GM21367 (cell line): Measurements from ENCODE around the gene FAM221A.
"Not testable (repeated sequence)": the region's sequence is repeated elsewhere in the genome, so short reads cannot be mapped to it uniquely, and the experiment has no call there.

Experiments
- ATAC-seq: cut with Tn5 transposase; IDR thresholded peaks from one replicate; pipeline ENCODE4 v1.9.1; 2021; ENCODE audit not compliant: unreplicated experiment

FAM221A gene

DNA sequence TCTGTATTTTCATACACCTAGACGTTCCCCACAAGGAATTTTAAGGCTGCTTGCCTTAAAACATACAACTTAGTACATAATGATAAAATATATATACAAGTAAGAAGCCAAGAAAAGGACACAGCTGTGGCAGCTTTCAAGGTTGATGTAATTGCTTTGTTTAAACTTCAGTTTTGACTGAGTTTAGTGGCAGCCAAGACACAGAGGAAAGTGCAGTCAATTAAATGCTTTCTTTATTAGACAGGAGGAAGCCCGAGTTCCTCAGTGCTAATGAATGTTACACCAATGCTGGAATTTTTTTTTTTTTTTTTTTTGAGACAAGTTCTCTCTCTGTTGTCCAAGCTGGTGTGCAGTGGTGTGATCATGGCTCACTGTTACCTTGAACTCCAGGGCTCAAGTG lies 18.8 kb downstream of the FAM221A start:
- no peak for ATAC-seq

DNA sequence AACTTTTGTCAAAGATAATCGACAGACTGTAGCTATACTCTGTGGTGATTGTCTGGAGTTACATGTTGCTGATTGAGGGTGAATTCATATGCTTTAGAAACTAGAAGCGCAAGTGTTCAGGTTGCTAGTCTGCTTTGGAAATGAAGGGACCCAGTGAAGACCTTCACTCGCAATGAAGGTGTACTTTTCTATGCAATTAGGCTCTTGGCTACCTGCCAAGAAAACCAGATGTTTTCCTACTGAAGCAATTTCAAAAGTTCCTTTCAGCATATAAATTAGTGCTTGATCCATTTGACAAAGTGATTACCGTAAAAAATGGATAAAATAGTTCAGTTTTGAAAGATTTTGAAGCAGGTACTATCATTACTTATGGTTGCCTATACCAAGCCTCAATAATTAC lies 20.0 kb downstream of the FAM221A start:
- no peak for ATAC-seq

DNA sequence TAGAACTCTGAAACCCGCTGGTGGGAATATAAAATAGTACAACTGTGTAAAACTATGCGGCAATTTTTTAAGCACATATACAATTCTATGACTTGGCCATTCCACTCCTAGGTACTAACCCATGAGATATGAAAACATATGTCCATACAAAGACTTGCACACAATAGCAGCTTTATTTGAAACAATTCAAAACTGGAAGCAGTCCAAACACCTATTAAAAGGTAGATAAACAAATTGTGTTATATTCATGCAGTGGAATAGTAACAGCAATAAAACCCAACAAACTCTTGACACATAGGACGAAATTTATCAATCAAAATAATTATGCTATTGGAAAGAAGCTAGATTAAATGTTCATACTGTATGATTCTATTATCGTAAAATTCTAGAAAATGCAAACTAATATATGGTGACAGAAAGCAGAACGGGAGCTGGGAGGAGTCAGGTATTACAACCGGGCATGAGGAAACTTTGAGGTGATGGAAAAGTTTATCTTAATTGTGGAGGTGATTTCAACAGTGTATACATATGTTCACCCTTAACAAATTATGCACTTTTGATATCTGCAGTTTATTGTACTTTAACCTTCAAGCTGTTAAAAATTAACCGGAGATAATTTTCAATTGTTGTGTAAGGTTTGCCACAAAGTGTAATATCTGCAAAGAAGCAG lies 29.2 kb downstream of the FAM221A start:
- no peak for ATAC-seq

DNA sequence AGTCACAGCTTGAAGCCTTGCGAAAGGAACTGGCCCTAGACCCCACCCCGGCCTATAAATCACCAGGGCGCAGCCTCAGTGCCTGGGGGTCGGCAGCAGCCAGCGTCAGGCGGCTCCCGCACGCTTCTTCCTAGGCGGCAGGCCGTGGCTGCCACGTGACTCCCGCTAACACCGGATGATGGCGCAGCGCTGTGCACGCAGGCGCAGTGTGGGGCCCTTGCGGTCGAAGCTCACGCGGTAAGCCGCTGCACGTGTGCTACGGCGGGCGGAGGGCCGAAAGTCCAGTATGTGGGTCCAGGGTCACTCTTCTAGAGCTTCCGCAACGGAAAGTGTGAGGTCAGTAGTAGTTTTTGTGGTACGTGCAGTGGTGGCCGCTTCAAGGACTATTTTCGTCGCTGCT lies 30.0 kb downstream of the FAM221A start, which contains the start of gene STK31:
Gene STK31, plus strand, starts transcription at position 220 of the 400 bp plus-strand sequence. Its CDS starts 67 bp downstream, at position 287.
- ATAC-seq, result no peak

DNA sequence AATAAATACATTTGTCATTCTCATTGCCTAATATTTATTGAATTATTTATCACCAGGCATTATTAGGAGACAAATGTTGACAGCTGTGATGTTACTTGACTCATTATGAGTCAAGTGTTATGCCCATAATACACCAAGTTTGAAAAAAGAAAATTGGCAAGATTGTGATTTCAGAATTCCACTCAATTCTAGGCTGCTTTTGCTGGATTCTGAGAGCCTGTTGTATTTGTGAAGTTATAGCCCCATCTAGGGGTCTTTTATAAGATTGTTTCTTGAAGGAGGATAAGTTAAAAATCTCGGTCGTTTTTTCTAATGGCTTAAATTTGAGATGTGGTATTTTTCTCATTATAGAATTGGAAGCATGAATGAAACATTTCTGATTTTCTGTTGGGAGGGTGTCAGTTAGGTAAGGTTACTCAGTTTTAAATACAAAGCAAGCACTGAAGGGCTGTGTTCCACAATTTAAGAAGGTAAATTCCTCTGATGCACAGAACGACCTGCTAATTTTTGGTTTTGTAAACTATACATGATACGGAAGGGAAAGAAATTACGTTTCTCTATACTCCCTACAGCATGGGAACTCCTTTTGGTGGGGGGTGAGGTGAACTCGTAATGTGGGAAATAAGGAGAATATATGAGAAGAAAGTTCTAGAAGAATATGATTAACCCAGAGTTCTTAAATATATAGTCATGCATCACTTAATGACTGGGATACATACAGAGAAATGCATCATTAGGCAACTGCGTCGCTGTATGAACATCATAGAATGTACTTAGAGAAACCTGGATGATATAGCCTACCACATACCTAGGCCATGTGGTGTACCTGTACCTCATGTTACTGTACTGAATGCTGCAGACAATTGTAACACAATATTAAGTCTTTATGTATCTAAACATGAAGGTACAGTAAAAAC lies 32.6 kb downstream of the FAM221A start:
- ATAC-seq, result no peak

DNA sequence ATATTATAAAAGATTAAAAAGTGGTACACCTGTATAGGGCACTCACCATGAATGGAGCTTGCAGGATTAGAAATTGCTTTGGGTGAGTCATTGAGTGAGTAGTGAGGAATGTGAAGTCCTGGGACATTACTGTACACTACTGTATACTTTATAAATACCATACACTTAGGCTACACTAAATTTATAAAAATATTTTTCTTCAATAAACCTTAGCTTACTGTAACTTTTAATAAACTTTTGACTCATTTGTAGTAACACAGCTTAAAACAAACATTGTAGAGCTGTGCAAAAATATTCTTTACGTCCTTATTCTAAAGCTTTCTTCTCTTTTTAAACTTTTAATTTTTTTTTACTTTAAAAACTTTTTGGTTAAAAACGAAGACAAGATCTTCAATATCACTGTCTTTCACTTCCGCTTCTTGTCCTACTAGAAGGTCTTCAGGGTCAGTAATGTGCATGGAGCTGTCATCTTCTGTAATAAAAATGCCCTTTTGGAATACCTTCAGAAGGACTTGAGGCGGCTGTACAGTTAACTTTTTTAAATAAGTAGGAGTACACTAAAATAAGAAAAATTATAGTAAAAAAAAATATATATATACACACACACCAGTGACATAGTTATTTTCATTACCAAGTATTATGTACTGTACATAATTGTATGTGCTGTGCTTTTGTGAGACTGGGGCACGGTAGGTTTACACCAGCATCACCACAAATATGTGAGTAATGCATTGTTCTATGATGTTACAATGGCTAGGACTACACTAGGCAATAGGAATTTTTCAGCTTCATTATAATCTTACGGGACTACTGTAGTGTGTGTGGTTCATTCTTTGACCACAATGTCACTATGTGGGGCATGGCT lies 33.5 kb downstream of the FAM221A start:
- no peak for ATAC-seq

DNA sequence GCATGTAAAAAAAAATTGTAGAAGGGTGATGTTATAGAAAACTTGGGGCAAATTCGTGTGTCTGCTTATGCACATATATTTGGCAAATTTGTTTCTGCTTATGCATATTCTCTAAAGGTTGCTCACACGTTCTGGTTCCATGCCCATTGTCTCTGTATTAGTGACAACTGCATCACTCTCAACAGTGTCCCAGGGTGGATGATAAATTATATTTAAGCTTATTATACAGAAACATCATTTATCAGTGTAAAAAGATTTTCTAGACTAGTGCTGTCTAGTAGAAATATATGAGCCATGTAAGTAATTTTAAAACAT lies 34.1 kb downstream of the FAM221A start:
- no peak for ATAC-seq

DNA sequence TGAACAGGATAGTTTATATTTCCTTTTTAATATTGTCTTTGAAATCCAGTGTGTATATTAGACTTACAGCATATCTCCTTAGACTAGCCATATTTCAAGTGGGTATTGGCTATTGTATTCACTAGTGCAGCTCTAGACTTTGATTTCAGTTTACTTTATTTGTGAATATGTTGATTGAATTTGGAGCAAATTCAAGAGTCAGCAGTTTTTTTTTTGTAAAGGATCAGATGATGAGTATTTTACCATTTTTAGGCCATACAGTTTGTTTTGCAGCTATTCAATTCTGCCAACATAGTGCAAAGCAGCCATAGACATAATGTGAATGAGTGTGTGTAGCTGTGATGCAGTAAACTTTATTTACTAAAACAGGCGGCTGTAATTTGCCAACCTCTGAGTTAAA lies 34.6 kb downstream of the FAM221A start:
- no peak for ATAC-seq

DNA sequence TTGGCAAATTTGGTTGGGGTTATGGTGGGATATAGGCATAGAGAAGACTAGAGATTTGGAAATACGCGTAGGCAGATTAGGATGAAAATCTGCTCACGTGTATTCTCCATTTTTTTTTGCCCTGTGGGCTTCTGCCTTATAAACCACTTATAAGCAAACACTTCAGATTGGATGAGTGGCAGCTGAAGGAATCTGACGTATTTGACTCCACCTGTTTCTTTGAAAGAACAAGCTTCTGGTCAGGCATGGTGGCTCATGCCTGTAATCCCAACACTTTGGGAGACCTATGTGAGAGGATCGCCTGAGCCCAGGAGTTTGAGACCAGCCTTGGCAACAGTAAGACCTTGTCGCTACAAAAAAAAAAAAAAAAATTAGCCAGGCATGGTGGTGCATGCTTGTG lies 35.1 kb downstream of the FAM221A start:
- ATAC-seq, result no peak

DNA sequence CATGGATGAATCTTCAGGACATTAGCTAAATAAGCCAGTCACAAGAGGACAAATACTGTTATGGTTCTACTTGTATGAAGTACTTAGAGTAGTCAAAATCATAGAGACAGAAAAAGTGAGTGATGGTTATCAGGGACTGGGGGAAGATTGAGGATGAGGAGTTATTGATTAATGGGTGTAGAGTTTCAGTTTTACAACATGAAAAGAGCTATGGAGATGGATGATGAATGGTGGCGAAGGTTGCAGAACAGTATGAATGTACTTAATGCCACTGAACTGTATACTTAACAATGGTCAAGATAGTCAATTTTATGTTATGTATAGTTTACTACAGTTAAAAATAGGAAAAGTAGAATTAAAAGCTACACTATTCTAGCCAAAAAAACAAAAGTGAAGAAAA lies 37.8 kb downstream of the FAM221A start:
- no peak for ATAC-seq

DNA sequence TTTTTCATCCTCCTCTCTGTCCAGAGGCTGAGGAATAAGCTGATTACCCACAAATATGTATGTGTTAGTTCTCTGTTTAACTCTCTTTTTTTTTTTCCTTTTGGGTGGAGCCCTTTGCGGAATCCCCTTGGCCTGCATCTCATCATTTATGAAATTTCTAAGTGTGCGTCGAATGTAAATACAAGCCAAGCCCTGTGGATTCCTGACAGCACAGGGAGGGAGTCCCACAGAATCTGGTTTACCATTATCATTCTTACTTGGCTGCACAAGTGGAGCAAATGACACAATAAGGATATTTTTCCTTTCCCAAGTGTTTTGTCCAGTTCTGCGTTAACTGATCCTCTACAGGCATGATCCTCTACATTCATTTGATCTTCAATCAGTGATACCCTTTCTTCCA lies 41.5 kb downstream of the FAM221A start:
- ATAC-seq, result no peak

DNA sequence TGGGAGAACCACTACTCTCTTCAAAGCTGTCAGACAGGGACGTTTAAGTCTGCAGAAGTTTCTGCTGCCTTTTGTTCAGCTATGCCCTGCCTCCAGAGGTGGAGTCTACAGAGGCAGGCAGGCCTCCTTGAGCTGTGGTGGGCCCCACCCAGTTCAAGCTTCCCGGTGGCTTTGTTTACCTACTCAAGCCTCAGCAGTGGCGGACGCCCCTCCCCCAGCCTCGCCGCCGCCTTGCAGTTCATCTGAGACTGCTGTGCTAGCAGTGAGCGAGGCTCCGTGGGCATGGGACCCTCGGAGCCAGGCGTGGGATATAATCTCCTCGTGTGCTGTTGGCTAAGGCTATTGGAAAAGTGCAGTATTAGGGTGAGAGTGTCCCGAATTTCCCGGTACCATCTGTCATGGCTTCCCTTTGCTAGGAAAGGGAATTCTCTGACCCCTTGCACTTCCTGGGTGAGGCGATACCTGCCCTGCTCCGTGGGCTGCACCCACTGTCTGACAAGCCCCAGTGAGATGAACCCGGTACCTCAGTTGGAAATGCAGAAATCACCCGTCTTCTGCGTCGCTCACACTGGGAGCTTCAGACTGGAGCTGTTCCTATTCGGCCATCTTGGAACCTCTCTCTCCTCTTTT lies 42.7 kb downstream of the FAM221A start:
- ATAC-seq, result not testable (repeated sequence)

DNA sequence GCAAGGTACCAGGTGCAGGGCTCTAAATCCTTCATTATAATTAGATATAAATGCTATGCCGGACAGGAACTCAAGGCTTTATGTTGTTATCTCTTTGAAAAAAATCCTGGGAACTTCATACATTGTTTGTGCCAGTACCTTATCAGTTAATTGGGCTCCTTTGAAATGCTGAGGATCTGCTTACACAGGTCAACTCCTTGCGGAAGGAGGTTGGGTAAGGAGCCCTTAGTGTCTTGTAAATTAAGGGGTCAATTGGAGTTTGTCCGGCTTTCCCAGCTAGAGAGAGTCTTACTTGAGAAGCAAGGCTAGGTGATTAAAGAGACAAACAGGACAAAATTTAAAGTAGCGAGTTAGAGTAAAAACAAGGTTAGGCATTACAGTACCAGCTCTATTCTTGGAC lies 44.1 kb downstream of the FAM221A start:
- ATAC-seq, result not testable (repeated sequence)

DNA sequence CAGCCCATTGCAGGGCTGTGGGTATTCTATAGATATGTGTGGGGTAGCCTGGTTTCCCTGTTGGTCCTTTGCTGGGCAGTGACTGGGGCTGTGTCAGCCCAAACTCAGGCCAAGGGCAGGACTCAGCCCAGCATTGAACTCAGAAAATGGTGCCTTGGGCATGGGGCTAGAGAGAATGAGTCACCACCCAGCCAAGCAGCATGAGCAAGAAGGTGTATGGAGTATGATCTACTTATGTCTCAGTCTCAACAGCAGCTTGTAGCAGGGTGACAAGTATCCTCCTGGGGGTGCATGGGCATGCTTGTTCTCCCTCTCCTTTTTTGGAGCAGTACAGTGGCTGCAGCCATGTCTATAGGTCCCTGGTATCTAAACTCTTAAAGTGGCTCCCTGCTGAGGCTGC lies 62.1 kb downstream of the FAM221A start:
- ATAC-seq, result no peak

DNA sequence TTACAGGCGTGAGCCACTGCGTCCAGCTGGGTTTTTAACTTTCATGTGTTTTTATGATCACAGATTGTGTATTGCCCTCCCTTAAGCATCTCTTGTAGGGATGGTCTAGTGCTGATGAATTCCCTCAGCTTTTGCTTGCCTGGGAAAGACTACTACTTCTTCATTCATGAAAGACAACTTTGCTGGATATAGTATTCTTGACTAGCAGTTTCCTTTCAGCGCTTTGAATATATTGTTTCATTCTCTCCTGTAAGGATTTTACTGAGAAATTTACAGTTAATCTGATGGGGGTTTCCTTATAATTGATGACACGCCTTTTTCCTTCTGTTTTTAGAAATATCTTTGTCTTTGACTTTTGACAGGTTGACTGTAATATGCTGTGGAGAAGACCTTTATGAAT lies 63.2 kb downstream of the FAM221A start:
- ATAC-seq, result no peak

DNA sequence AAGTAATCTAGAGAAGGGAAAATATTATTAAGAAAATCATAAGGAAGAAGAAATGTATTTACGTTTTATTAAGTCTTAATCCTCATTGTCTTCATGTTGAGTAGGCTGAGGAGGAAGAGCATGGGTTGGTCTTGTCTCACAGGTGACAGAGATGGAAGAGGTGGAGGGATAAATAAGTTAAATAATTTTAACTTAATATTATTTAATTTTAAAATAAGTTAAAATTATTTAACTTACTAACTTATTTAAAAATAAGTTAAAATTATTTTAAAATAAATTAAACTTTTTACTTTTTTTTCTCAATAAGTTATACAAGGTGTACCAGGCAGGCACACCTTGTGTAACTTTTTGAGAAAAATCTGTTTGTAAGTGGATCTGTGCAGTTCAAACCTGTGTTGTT lies 66.6 kb downstream of the FAM221A start:
- no peak for ATAC-seq

DNA sequence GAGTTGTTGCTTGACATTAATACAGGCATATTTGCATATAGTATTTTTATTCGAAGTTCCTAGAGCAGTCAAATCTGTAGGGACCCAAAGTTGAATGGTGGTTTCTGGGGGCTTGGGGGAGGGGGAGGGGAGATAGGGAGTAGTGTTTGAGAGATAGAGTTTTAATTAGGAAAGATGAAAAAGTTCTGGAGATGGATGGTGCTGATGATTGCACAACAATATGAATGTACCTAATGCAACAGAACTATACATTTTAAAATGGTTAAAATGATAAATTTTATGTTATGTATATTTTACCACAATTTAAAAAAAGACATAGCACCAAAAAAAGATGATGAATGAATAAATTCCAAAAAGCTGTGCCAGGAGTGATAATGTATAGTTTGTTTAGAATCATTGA lies 71.9 kb downstream of the FAM221A start:
- ATAC-seq, result no peak
